Karpas-422 (cell line): ENCODE results near the gene DAPL1. TPM values are rescaled to one million over a fixed set of nuclear protein-coding genes. Genes with fewer than 3 reads are reported as not detected.

Experiments
- DNase-seq: peaks from one replicate; pipeline ENCODE4 v3.0.0-alpha.2; 2015
- H2AFZ ChIP-seq: fragments of 200-600 bp; sonication (generic); 2 replicates; pipeline ENCODE4 v1.6.1; 2014; ENCODE audit warnings: antibody characterized with exemption, low read length, mixed read lengths
- H3K27ac ChIP-seq: fragments of 200-600 bp; sonication (generic); 2 replicates; pipeline ENCODE4 v1.5.1; 2014; ENCODE audit warnings: mild to moderate bottlenecking, low read length, moderate library complexity
- H3K27me3 ChIP-seq: fragments of 200-600 bp; sonication (generic); 2 replicates; pipeline ENCODE4 v1.6.1; 2014; ENCODE audit warnings: low read length, mixed read lengths
- H3K36me3 ChIP-seq: fragments of 200-600 bp; sonication (generic); 2 replicates; pipeline ENCODE4 v1.6.1; 2014; ENCODE audit warnings: low read length, mixed read lengths; ENCODE audit not compliant: insufficient read depth
- H3K4me1 ChIP-seq: fragments of 200-600 bp; sonication (generic); 2 replicates; pipeline ENCODE4 v1.6.1; 2014; ENCODE audit warnings: mild to moderate bottlenecking, low read length, mixed read lengths
- H3K4me2 ChIP-seq: fragments of 200-600 bp; sonication (generic); 2 replicates; pipeline ENCODE4 v1.6.1; 2014; ENCODE audit warnings: low read length, low read depth, mild to moderate bottlenecking; ENCODE audit not compliant: poor library complexity, severe bottlenecking
- H3K4me3 ChIP-seq: fragments of 200-600 bp; sonication (generic); 2 replicates; pipeline ENCODE4 v1.5.1; 2014; ENCODE audit warnings: mild to moderate bottlenecking, antibody characterized with exemption, low read length, mixed read lengths
- H3K79me2 ChIP-seq: fragments of 200-600 bp; sonication (generic); 2 replicates; pipeline ENCODE4 v1.6.1; 2014; ENCODE audit warnings: mild to moderate bottlenecking, low read length, mixed read lengths
- H3K9ac ChIP-seq: fragments of 200-600 bp; sonication (generic); 2 replicates; pipeline ENCODE4 v1.6.0; 2014; ENCODE audit warnings: low read length
- H3K9me2 ChIP-seq: fragments of 200-600 bp; sonication (generic), shearing (Covaris generic); replicated peaks from 2 replicates; pipeline ENCODE4 v1.6.0; 2014; ENCODE audit warnings: mild to moderate bottlenecking, low read length, moderate library complexity; ENCODE audit not compliant: insufficient read depth
- H3K9me3 ChIP-seq: fragments of 300-700, 200-600 bp; sonication (generic); 2 replicates; pipeline ENCODE4 v1.6.1; 2014; ENCODE audit warnings: low read length, mixed read lengths
- H4K20me1 ChIP-seq: fragments of 200-600 bp; sonication (generic); 2 replicates; pipeline ENCODE4 v1.6.1; 2014; ENCODE audit warnings: mild to moderate bottlenecking, antibody characterized with exemption, low read length, low read depth; ENCODE audit not compliant: insufficient read depth
- total RNA-seq: library from RNA; depleted of rRNA; stranded (reverse); fragments of >200 nt; shearing (Covaris generic); gene quantifications from 2 replicates; pipeline ENCODE4 v1.2.3, GENCODE V29; 2014; ENCODE audit warnings: low replicate concordance

Gene DAPL1
- total RNA-seq, 1 experiment from 2014 or later: not detected

DNA sequence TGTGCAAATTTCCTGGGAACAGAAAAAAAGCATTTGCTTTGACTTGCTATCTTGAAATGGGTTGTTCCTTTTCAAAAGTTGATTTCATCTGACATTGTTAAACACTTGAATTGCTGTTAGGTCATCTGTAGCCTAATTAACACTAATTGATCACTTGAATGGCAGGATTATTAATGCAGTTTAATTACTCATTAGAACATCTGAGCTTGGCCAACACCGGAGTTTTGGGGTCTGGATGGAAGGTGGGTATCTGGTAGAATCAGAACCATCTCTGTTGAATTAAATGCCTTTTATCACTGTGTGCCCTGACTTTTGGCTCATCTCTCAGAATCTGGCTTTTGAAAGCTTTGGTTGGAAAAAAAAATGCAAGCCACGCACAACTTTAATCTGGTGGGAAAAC lies 8.4 kb downstream of the DAPL1 start:
- no peaks in the 10 kb centered on the region for H3K36me3 ChIP-seq
- H3K9me3 ChIP-seq: no peaks in the 10 kb centered on the region
- no peak overlapping the region for H3K4me3 ChIP-seq
- H3K27me3 ChIP-seq: no peaks in the 10 kb centered on the region
- no peak overlapping the region for H3K9ac ChIP-seq
- no peaks in the 10 kb centered on the region for H3K4me1 ChIP-seq
- no peaks in the 10 kb centered on the region for H4K20me1 ChIP-seq
- H2AFZ ChIP-seq: no peak overlapping the region
- no peak overlapping the region for H3K4me2 ChIP-seq
- no peak for DNase-seq
- no peaks in the 10 kb centered on the region for H3K79me2 ChIP-seq
- no peak overlapping the region for H3K27ac ChIP-seq
- no peaks in the 10 kb centered on the region for H3K9me2 ChIP-seq

DNA sequence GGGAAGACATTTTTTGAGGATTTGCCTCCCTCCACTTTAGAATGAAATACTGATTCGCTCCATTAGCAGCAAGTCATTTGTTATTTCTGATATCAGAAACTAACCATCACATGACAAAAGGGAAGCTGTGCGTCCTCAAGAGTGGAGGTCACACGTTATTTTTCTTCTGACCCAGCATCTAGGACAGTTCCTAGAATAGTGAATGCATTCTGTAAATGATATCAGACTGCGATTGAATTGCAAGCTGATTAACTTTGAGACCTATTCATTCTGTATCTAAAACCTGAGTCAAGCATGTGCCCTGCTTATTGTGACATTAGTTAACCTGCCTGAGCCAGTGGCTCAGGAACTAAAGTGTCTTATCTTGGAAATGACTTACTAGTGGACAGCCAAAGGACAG lies 10.1 kb downstream of the DAPL1 start:
- DNase-seq: no peak
- Histone ChIP-seq H3K36me3 (no peaks in the 10 kb centered on the region), H3K9ac (no peak overlapping the region), H3K9me2 (no peaks in the 10 kb centered on the region), H3K4me3 (no peak overlapping the region), H3K79me2 (no peaks in the 10 kb centered on the region), H3K9me3 (no peaks in the 10 kb centered on the region), H3K27ac (no peak overlapping the region), H3K4me2 (no peak overlapping the region), H4K20me1 (no peaks in the 10 kb centered on the region), H2AFZ (no peak overlapping the region), H3K27me3 (no peaks in the 10 kb centered on the region), H3K4me1 (no peaks in the 10 kb centered on the region)

DNA sequence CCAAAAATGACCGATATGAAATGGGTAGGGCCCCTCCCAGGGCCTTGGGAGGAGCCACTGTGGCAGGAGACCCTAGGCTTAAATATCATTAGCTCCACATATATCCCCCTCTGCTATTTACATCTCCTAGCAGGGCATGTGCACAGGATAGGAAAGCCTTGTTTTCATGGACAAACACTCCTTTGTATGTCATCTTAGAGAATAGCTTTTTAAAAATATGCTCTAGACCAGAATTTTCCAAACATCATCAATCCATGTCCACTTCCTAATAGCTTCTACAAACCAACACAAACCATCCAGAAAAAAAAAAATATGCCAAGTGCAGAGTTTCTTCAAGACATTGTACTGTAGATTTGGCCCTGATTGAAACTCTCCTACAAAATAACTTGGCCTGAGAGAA lies 10.8 kb downstream of the DAPL1 start:
- Histone ChIP-seq H3K79me2 (no peaks in the 10 kb centered on the region), H3K27ac (no peak overlapping the region), H3K4me1 (no peaks in the 10 kb centered on the region), H3K4me2 (no peak overlapping the region), H3K36me3 (no peaks in the 10 kb centered on the region), H2AFZ (no peak overlapping the region), H4K20me1 (no peaks in the 10 kb centered on the region), H3K9me2 (no peaks in the 10 kb centered on the region), H3K4me3 (no peak overlapping the region), H3K9me3 (no peaks in the 10 kb centered on the region), H3K27me3 (no peaks in the 10 kb centered on the region), H3K9ac (no peak overlapping the region)
- no peak for DNase-seq

DNA sequence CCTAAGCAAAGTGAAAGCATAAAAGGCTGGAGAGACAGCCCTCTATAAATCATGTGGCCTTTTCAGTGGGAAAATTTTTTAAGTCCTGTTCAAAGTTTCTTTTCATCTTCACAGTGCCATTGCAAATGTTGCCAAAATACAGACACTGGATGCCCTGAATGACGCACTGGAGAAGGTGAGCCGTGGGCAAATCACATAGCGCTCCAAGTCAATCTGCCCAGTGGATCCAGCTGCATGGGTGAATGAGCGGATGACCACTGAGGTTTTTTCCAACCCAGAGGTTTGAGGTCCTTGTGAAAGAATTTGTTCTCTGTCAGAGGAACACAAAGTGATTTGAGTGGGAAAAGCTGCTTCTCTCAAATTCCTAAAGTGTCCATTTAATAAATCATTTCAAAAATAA lies 11.8 kb downstream of the DAPL1 start:
- Histone ChIP-seq H4K20me1 (no peaks in the 10 kb centered on the region), H3K27me3 (no peaks in the 10 kb centered on the region), H3K4me3 (no peak overlapping the region), H3K36me3 (no peaks in the 10 kb centered on the region), H3K4me1 (no peaks in the 10 kb centered on the region), H3K9me3 (no peaks in the 10 kb centered on the region), H2AFZ (no peak overlapping the region), H3K4me2 (no peak overlapping the region), H3K27ac (no peak overlapping the region), H3K9me2 (no peaks in the 10 kb centered on the region), H3K9ac (no peak overlapping the region), H3K79me2 (no peaks in the 10 kb centered on the region)
- no peak for DNase-seq

DNA sequence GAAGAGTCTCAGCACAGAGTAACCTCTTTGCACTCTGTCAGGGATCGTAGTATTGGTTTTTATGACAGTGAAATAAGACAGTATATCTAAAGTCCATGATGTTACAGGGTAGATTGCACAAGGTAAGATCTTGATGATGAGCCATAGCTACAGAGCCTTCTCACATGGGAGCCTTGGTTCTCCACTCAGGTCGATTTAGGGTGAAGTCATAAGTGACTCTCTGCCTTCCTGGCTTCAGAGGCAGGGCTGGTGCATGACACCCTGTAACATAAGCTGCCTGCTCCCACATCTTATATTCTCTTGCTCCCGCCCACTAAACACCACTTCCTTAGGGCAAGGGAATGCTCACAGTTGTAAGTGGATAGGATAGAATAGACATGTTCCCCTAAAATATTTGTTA lies 13.3 kb downstream of the DAPL1 start:
- no peak overlapping the region for H3K27ac ChIP-seq
- no peaks in the 10 kb centered on the region for H3K27me3 ChIP-seq
- no peak overlapping the region for H3K9ac ChIP-seq
- H3K4me2 ChIP-seq: no peak overlapping the region
- DNase-seq: no peak
- no peak overlapping the region for H2AFZ ChIP-seq
- no peaks in the 10 kb centered on the region for H3K9me2 ChIP-seq
- no peaks in the 10 kb centered on the region for H4K20me1 ChIP-seq
- no peaks in the 10 kb centered on the region for H3K36me3 ChIP-seq
- H3K4me3 ChIP-seq: no peak overlapping the region
- no peaks in the 10 kb centered on the region for H3K4me1 ChIP-seq
- no peaks in the 10 kb centered on the region for H3K79me2 ChIP-seq
- no peaks in the 10 kb centered on the region for H3K9me3 ChIP-seq

DNA sequence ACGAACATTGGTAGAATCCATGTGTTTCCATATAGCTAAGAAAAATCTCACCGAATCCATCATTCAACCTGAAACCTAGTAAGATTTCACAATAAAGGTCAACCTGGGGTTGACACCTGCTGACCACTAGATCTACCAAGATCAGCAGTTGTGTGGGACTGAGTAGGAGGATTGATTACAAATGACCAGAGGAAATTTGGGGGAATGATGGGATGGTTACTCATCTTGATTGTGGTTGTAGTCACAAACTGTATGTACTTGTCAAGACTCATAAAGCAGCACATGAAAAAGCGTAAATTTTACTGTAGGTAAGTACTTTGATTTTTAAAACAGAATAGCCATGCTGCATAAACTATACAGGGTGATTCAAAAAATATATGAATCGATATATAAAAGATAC lies 14.7 kb downstream of the DAPL1 start:
- no peaks in the 10 kb centered on the region for H3K9me3 ChIP-seq
- H3K27me3 ChIP-seq: no peaks in the 10 kb centered on the region
- H3K4me1 ChIP-seq: no peaks in the 10 kb centered on the region
- no peak overlapping the region for H2AFZ ChIP-seq
- H3K9ac ChIP-seq: no peak overlapping the region
- no peak for DNase-seq
- no peak overlapping the region for H3K4me3 ChIP-seq
- no peaks in the 10 kb centered on the region for H3K36me3 ChIP-seq
- H3K9me2 ChIP-seq: no peaks in the 10 kb centered on the region
- no peaks in the 10 kb centered on the region for H3K79me2 ChIP-seq
- H3K4me2 ChIP-seq: no peak overlapping the region
- H4K20me1 ChIP-seq: no peaks in the 10 kb centered on the region
- no peak overlapping the region for H3K27ac ChIP-seq

DNA sequence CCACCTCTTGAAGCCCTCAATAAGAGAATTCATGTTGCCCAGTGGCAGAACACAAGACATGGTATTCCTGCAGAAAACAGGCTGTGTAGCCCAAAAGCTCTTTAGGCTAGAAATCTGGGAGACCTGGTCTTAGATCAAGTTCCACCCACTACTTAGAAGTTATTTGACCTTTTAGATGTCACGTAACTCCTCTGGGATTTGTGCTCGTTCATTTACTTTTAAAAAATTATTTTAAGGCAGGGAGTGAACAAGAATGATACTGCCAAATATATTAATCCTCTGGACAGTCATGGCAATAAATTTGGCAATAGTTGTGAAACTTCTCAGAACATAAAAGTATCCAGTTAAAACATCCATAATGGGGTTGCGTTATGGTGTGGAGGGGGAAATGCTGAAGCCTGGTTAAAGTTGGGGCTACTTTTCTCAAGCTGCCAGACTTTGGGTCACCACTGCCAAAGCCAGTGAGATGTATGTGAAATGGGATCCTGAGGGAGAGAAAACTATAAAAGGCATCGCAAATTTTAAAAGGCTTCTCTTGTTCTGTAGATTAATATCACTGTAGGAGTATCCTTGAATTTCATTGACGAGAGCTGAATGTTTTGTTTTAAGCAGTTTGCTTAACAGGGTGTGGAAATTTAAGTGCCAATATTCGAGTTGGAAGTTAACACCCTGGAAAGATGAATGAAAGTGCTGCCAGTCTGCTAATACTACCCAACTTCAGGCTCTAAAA lies 15.8 kb downstream of the DAPL1 start:
- Histone ChIP-seq H2AFZ (no peak overlapping the region), H3K9me3 (no peaks in the 10 kb centered on the region), H4K20me1 (no peaks in the 10 kb centered on the region), H3K27ac (no peak overlapping the region), H3K79me2 (no peaks in the 10 kb centered on the region), H3K4me3 (no peak overlapping the region), H3K36me3 (no peaks in the 10 kb centered on the region), H3K9ac (no peak overlapping the region), H3K9me2 (no peaks in the 10 kb centered on the region), H3K27me3 (no peaks in the 10 kb centered on the region), H3K4me2 (no peak overlapping the region), H3K4me1 (no peaks in the 10 kb centered on the region)
- DNase-seq: no peak

DNA sequence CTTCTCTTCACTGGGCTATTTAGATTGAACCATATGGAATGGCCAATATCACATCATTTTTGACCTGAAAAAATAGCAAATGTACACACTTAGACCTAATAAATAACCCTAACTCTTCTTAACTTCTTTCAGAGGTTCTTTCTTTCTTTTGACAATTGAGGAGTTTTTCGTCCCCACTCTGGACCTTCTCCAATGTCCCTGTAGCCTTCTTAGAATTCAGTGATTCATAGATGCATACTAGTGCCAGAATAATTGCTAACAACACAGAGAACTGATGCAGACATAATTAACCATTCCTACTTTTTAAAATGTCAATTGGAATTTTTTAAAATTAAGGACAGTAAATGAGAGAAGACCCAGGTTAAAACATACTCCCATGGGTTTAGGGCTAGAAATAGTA lies 20.0 kb downstream of the DAPL1 start:
- H3K4me2 ChIP-seq: no peak overlapping the region
- DNase-seq: no peak
- H3K27me3 ChIP-seq: no peaks in the 10 kb centered on the region
- H3K9me3 ChIP-seq: no peaks in the 10 kb centered on the region
- H3K79me2 ChIP-seq: no peaks in the 10 kb centered on the region
- no peak overlapping the region for H2AFZ ChIP-seq
- H3K36me3 ChIP-seq: no peaks in the 10 kb centered on the region
- no peak overlapping the region for H3K9ac ChIP-seq
- no peaks in the 10 kb centered on the region for H4K20me1 ChIP-seq
- no peaks in the 10 kb centered on the region for H3K9me2 ChIP-seq
- H3K4me1 ChIP-seq: no peaks in the 10 kb centered on the region
- no peak overlapping the region for H3K4me3 ChIP-seq
- no peak overlapping the region for H3K27ac ChIP-seq
